ENCODE data around the gene PTGER1.

- TF ChIP-seq CTCF (conservative IDR thresholded peaks at IDR 0.05; ENCODE audit: low read depth, low read length) (no peak), MAZ (IDR thresholded peaks at IDR 0.05; ENCODE audit: borderline replicate concordance, low read depth, low read length) (no peak), BHLHE40 (IDR thresholded peaks at IDR 0.05; ENCODE audit: low read depth, low read length) (no peak), MAFK (IDR thresholded peaks at IDR 0.05; ENCODE audit: low read depth, low read length) (no peak), FOS (IDR thresholded peaks at IDR 0.05; ENCODE audit: low read depth, low read length) (no peak), USF2 (IDR thresholded peaks at IDR 0.05; ENCODE audit: low read depth, low read length) (no peak), POLR2A (IDR thresholded peaks at IDR 0.05; ENCODE audit: low read depth, low read length) (no peak), RAD21 (IDR thresholded peaks at IDR 0.05; ENCODE audit: low read length) (no peak), RCOR1 (IDR thresholded peaks at IDR 0.05; ENCODE audit: insufficient replicate concordance, low read length) (no peak), CHD1 (IDR thresholded peaks at IDR 0.05; ENCODE audit: low read depth, low read length) (no peak), ELK1 (IDR thresholded peaks at IDR 0.05; ENCODE audit: borderline replicate concordance, low read depth, low read length) (no peak), NFE2L2 (IDR thresholded peaks at IDR 0.05; ENCODE audit: low read depth, low read length) (no peak), RFX5 (IDR thresholded peaks at IDR 0.05; ENCODE audit: low read depth, low read length) (no peak), SMC3 (IDR thresholded peaks at IDR 0.05; ENCODE audit: low read depth, low read length) (no peak)
Observed at GRCh38 chr19:14467391-14467790, 7.8 kb downstream of the PTGER1 start.
